SU-DHL-6 (cell line): ENCODE data around the gene ACTN4.

Experiments used
- EZH2phosphoT487 ChIP-seq: fragments of 200-600 bp; sonication (generic), shearing (Covaris generic); conservative IDR thresholded peaks from 2 replicates; pipeline ENCODE4 v1.6.1; 2018; ENCODE audit warnings: mild to moderate bottlenecking, antibody characterized with exemption, low read length, moderate library complexity, mixed read lengths
- TF ChIP-seq, protein P1 (sequence below): fragments of 200-600 bp; sonication (generic); IDR thresholded peaks from one replicate; pipeline ENCODE4 v1.5.1; 2017; ENCODE audit warnings: antibody characterized with exemption, mild to moderate bottlenecking, low read length, moderate library complexity; ENCODE audit not compliant: insufficient read depth, poor library complexity, severe bottlenecking

DNA sequence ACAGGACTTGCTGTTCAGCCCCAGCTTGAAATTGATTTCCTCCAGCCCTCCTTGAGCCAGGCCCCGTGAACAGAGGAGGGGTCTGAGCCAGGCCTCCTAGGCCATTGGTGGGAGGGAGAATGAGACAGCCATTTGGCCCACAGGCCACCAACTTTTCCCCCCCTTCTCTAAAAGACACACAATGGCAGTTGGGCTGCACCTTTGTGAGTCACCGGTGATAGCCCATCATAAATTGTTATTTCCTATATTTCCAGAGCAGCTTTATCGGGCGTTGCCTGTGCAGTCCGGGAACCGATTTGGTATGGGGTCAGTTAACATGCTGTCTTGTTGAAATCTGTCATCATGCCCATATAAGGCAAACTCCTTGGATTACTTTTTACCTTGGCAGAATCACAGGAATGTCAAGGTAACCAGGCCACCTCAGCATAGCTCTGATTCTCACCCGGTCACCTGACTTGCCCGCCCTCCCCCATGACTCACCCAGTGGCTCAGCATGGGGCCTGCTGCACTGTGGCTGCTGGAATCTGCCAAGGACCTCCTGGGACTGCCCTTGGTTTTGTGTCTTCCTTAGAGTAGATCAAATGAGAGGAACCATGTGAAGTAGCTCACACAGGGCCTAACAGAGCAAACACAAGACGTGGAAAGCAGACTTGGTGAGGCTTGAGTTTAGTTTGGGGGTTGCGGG is 36.1 kb downstream of the ACTN4 start:
- TF ChIP-seq, protein P1, sequence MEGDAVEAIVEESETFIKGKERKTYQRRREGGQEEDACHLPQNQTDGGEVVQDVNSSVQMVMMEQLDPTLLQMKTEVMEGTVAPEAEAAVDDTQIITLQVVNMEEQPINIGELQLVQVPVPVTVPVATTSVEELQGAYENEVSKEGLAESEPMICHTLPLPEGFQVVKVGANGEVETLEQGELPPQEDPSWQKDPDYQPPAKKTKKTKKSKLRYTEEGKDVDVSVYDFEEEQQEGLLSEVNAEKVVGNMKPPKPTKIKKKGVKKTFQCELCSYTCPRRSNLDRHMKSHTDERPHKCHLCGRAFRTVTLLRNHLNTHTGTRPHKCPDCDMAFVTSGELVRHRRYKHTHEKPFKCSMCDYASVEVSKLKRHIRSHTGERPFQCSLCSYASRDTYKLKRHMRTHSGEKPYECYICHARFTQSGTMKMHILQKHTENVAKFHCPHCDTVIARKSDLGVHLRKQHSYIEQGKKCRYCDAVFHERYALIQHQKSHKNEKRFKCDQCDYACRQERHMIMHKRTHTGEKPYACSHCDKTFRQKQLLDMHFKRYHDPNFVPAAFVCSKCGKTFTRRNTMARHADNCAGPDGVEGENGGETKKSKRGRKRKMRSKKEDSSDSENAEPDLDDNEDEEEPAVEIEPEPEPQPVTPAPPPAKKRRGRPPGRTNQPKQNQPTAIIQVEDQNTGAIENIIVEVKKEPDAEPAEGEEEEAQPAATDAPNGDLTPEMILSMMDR = no peak
- TF ChIP-seq EZH2phosphoT487 = no peak
